Lower leg skin (tissue), 4 donors: Measurements from ENCODE around the gene RCAN1. TPM values are rescaled to one million over a fixed set of nuclear protein-coding genes. Genes with fewer than 3 reads are reported as not detected.
"Not testable (repeated sequence)": the region's sequence is repeated elsewhere in the genome, so short reads cannot be mapped to it uniquely, and the experiment has no call there.

Experiments used
- DNase-seq, 2 donors: peaks; one replicate each; pipeline ENCODE4 v3.0.0-alpha.2; 2019; ENCODE audit warnings: low spot score in 2 of 2
- H3K4me3 ChIP-seq: fragments of 200-600 bp; sonication (generic); 2 replicates; pipeline ENCODE4 v1.5.1; 2017; ENCODE audit warnings: mild to moderate bottlenecking, low read depth; ENCODE audit not compliant: poor library complexity, severe bottlenecking
- CTCF ChIP-seq, 3 donors: fragments of 450-650 bp; IDR thresholded peaks; one replicate each; pipeline ENCODE4 v1.5.1; 2016; ENCODE audit warnings: antibody characterized with exemption in 3 of 3, mild to moderate bottlenecking in 3 of 3, moderate library complexity in 2 of 3
- POLR2A ChIP-seq, 2 donors: fragments of 450-650 bp; IDR thresholded peaks; one replicate each; pipeline ENCODE4 v1.6.1; 2016 to 2017; ENCODE audit warnings: antibody characterized with exemption in 2 of 2, mild to moderate bottlenecking in 1 of 2, moderate library complexity in 1 of 2
- WGBS, 2 donors: methylation state at CpG; one replicate each; pipeline ENCODE4 v1.1.5; 2018; 5-methylcytosine and 5-hydroxymethylcytosine counted together
- intact Hi-C: fragments of 100-400 bp; cut with DNase I; formaldehyde crosslinking; loops from one replicate; pipeline ENCODE4 v1.15.0; 2023; ENCODE audit warnings: low total_unique reads
- total RNA-seq, 4 donors: library from RNA; depleted of rRNA; stranded (reverse); fragments of >200 nt; gene quantifications; one replicate each; pipeline ENCODE4 v1.1.0, GENCODE V29; 2016

Gene RCAN1
- total RNA-seq, 4 donors from 2014 or later: 18.8 to 29.0 (median 19.4) TPM

- WGBS, 2 donors: 46 to 67% methylated on average over 3 of the region's 3 CpGs
- intact Hi-C loops: no loop called here
- DNase-seq: no peak
- TF ChIP-seq POLR2A (IDR thresholded peaks at IDR 0.05) (no peak), CTCF (IDR thresholded peaks at IDR 0.05) (no peak)
- H3K4me3 ChIP-seq: no peak overlapping the region
Measured at GRCh38 chr21:34498623-34499022, 116.3 kb downstream of the RCAN1 start.

- WGBS, 2 donors: no CpG with 5 or more reads among the region's 5 CpGs
- H3K4me3 ChIP-seq, DNase-seq, intact Hi-C loops: not testable (repeated sequence)
Measured at GRCh38 chr21:34483854-34484253, 131.1 kb downstream of the RCAN1 start.

- DNase-seq, intact Hi-C loops, H3K4me3 ChIP-seq: not testable (repeated sequence)
- no CpG with 5 or more reads among the region's 3 CpGs for WGBS, 2 donors
Measured at GRCh38 chr21:34483435-34483834, 131.5 kb downstream of the RCAN1 start.

- DNase-seq, intact Hi-C loops, H3K4me3 ChIP-seq: not testable (repeated sequence)
- WGBS, 2 donors: no CpG with 5 or more reads among the region's 3 CpGs
Measured at GRCh38 chr21:34467333-34467732, 147.6 kb downstream of the RCAN1 start.

Other genes starting within 250 kb of the RCAN1 start
- 1 to 10 TPM in 3 of 4 donors, under 1 TPM in 1; 0.34 to 7.7 (median 4.7) TPM for gene SMIM11, start 239.6 kb downstream of the RCAN1 start, total RNA-seq
- under 1 TPM in 1 of 4 donors, not detected in 3; 0.59 TPM for gene SMIM34, start 191.2 kb downstream of the RCAN1 start, total RNA-seq
- gene KCNE1, start 102.9 kb downstream of the RCAN1 start, total RNA-seq: 1 to 10 TPM in 1 of 4 donors, under 1 TPM in 3; 0.13 to 1.4 (median 0.64) TPM
- 1 to 10 TPM; 2.1 to 5.9 (median 3.3) TPM for gene CLIC6, start 53.9 kb upstream of the RCAN1 start, total RNA-seq